SK-N-SH treated with all-trans-retinoic acid at 6 μM for 48 hours (cell line): ENCODE data around the gene SLC22A9.
"Not testable (repeated sequence)": the region's sequence is repeated elsewhere in the genome, so short reads cannot be mapped to it uniquely, and the experiment has no call there.

Experiments used
- ATAC-seq: fragments of 200-7000 bp; cut with Tn5 transposase; 3 replicates; pipeline ENCODE4 v1.9.1; 2020; ENCODE audit warnings: mild to moderate bottlenecking, moderate library complexity
- ARNTL ChIP-seq: fragments of 450-650 bp; formaldehyde crosslinking; IDR thresholded peaks from 2 replicates; pipeline ENCODE4 v1.5.0; 2020; ENCODE audit warnings: low read depth, mild to moderate bottlenecking, moderate library complexity, borderline replicate concordance
- BACH2 ChIP-seq: fragments of 250-450 bp; sonication (Bioruptor Pico); IDR thresholded peaks from 2 replicates; pipeline ENCODE4 v1.9.0; 2021; ENCODE audit warnings: mild to moderate bottlenecking, borderline replicate concordance
- CREB5 ChIP-seq: fragments of 250-450 bp; sonication (Bioruptor Pico); IDR thresholded peaks from 2 replicates; pipeline ENCODE4 v1.5.1; 2020; ENCODE audit warnings: low read depth, mild to moderate bottlenecking, moderate library complexity
- CSDC2 ChIP-seq: fragments of 250-450 bp; sonication (Bioruptor Pico); IDR thresholded peaks from 2 replicates; pipeline ENCODE4 v1.5.0; 2020; ENCODE audit warnings: mild to moderate bottlenecking, moderate library complexity
- ESRRG ChIP-seq: fragments of 250-450 bp; sonication (Bioruptor Pico); IDR thresholded peaks from 2 replicates; pipeline ENCODE4 v1.6.1; 2021; ENCODE audit warnings: mild to moderate bottlenecking
- GLIS3 ChIP-seq: fragments of 250-450 bp; sonication (Bioruptor Pico); IDR thresholded peaks from 2 replicates; pipeline ENCODE4 v1.5.0; 2020; ENCODE audit warnings: mild to moderate bottlenecking, moderate library complexity
- OSR1 ChIP-seq: fragments of 250-450 bp; sonication (Bioruptor Pico); IDR thresholded peaks from 2 replicates; pipeline ENCODE4 v1.8.0; 2022; ENCODE audit warnings: moderate library complexity, mild to moderate bottlenecking, inconsistent platforms
- PATZ1 ChIP-seq: fragments of 250-450 bp; sonication (Bioruptor Pico); IDR thresholded peaks from 2 replicates; pipeline ENCODE4 v1.8.0; 2020; ENCODE audit warnings: mild to moderate bottlenecking, moderate library complexity, borderline replicate concordance
- POU6F1 ChIP-seq: fragments of 250-450 bp; sonication (Bioruptor Pico); IDR thresholded peaks from 2 replicates; pipeline ENCODE4 v1.8.0; 2021; ENCODE audit warnings: low read depth, mild to moderate bottlenecking, moderate library complexity, borderline replicate concordance
- RARB ChIP-seq: fragments of 250-450 bp; sonication (Bioruptor Pico); IDR thresholded peaks from 2 replicates; pipeline ENCODE4 v1.8.0; 2021; ENCODE audit warnings: mild to moderate bottlenecking, moderate library complexity
- TCF4 ChIP-seq: fragments of 250-450 bp; sonication (Bioruptor Pico); IDR thresholded peaks from 2 replicates; pipeline ENCODE4 v1.8.0; 2021; ENCODE audit warnings: mild to moderate bottlenecking, moderate library complexity, borderline replicate concordance
- TOX ChIP-seq: fragments of 250-450 bp; sonication (Bioruptor Pico); IDR thresholded peaks from 2 replicates; pipeline ENCODE4 v1.8.0; 2021; ENCODE audit warnings: mild to moderate bottlenecking, moderate library complexity, borderline replicate concordance
- TSHZ2 ChIP-seq: fragments of 250-450 bp; sonication (Bioruptor Pico); IDR thresholded peaks from 2 replicates; pipeline ENCODE4 v1.5.0; 2020; ENCODE audit warnings: mild to moderate bottlenecking, moderate library complexity
- ZFP3 ChIP-seq: fragments of 250-450 bp; sonication (Bioruptor Pico); IDR thresholded peaks from 2 replicates; pipeline ENCODE4 v1.5.0; 2020; ENCODE audit warnings: mild to moderate bottlenecking, moderate library complexity
- ZFP30 ChIP-seq: fragments of 450-650 bp; formaldehyde crosslinking; IDR thresholded peaks from 2 replicates; pipeline ENCODE4 v1.5.0; 2022; ENCODE audit warnings: mild to moderate bottlenecking, moderate library complexity
- ZNF565 ChIP-seq: fragments of 450-650 bp; formaldehyde crosslinking; conservative IDR thresholded peaks from 2 replicates; pipeline ENCODE4 v1.5.0; 2020; ENCODE audit warnings: low read depth, mild to moderate bottlenecking, moderate library complexity
- ZNF70 ChIP-seq: fragments of 450-650 bp; formaldehyde crosslinking; IDR thresholded peaks from 2 replicates; pipeline ENCODE4 v1.5.0; 2020; ENCODE audit warnings: mild to moderate bottlenecking, moderate library complexity

The SLC22A9 gene

GRCh38 chr11:63369165-63369970, at the start of gene SLC22A9:
SLC22A9 (plus strand) TSS chr11:63369785; CDS start chr11:63370057, 272 bp downstream.
- ATAC-seq = no peak
- no peak for TF ChIP-seq ZFP3 (CRISPR knock-in tag)
- no peak for TF ChIP-seq TCF4 (CRISPR knock-in tag)
- no peak for TF ChIP-seq ZNF70
- TF ChIP-seq ARNTL = no peak
- TF ChIP-seq TSHZ2 (CRISPR knock-in tag) = no peak
- TF ChIP-seq ESRRG = no peak
- TF ChIP-seq CSDC2 = no peak
- TF ChIP-seq ZNF565 (CRISPR knock-in tag) = no peak
- TF ChIP-seq BACH2 (CRISPR knock-in tag) = no peak

- ATAC-seq = no peak
- TF ChIP-seq CSDC2 (no peak), PATZ1 (CRISPR knock-in tag) (no peak), CREB5 (CRISPR knock-in tag) (no peak), POU6F1 (CRISPR knock-in tag) (no peak), ZFP30 (CRISPR knock-in tag) (no peak), BACH2 (CRISPR knock-in tag) (no peak), OSR1 (no peak)
These were observed 47.9 kb upstream of the SLC22A9 start for GRCh38 chr11:63321723-63322122.

GRCh38 chr11:63335089-63335488, 34.5 kb upstream of the SLC22A9 start:
- not testable (repeated sequence) for ATAC-seq

GRCh38 chr11:63337070-63337469, 32.5 kb upstream of the SLC22A9 start:
- no peak for ATAC-seq
- TF ChIP-seq TOX (CRISPR knock-in tag) = no peak
- TF ChIP-seq ZFP30 (CRISPR knock-in tag) = no peak
- TF ChIP-seq BACH2 (CRISPR knock-in tag) = no peak
- no peak for TF ChIP-seq ZNF565 (CRISPR knock-in tag)
- TF ChIP-seq ZFP3 (CRISPR knock-in tag) = no peak
- TF ChIP-seq POU6F1 (CRISPR knock-in tag) = no peak
- TF ChIP-seq CSDC2 = no peak
- no peak for TF ChIP-seq ESRRG
- no peak for TF ChIP-seq RARB (CRISPR knock-in tag)
- no peak for TF ChIP-seq GLIS3 (CRISPR knock-in tag)
